Epithelial cell of proximal tubule (primary cell): ENCODE data around the gene PPP1R1C. TPM values are rescaled to one million over a fixed set of nuclear protein-coding genes. Genes with fewer than 3 reads are reported as not detected.

ENCODE experiments used
- DNase-seq: peaks from one replicate; pipeline ENCODE4 v3.0.0-alpha.2; 2011; ENCODE audit warnings: low read depth
- H3K4me3 ChIP-seq: 2 replicates; pipeline ENCODE4 v1.5.1; 2011; ENCODE audit warnings: low read depth, mild to moderate bottlenecking, low read length
- CTCF ChIP-seq: conservative IDR thresholded peaks from 2 replicates; pipeline ENCODE4 v1.5.1; 2012; ENCODE audit warnings: low read depth, mild to moderate bottlenecking, low read length
- total RNA-seq: library from RNA; depleted of rRNA; stranded (reverse); fragments of >200 nt; gene quantifications from 2 replicates; pipeline ENCODE4 v1.2.3, GENCODE V29; 2015

The PPP1R1C gene
- total RNA-seq, 1 donor from 2014 or later = 0.35 TPM

GRCh38 chr2:181971032-181971431 lies 14.6 kb upstream of the PPP1R1C start:
- no peak for TF ChIP-seq CTCF
- H3K4me3 ChIP-seq = no peak overlapping the region
- DNase-seq = no peak

- H3K4me3 ChIP-seq = no peak overlapping the region
- no peak for TF ChIP-seq CTCF
- DNase-seq = no peak
These were observed 13.1 kb upstream of the PPP1R1C start for GRCh38 chr2:181972431-181973170.

GRCh38 chr2:181973171-181973783 lies 12.4 kb upstream of the PPP1R1C start:
- no peak for DNase-seq
- H3K4me3 ChIP-seq = no peak overlapping the region

GRCh38 chr2:181977661-181978350 lies 7.8 kb upstream of the PPP1R1C start:
- no peak for DNase-seq
- H3K4me3 ChIP-seq = no peak overlapping the region
- TF ChIP-seq CTCF = no peak

More at GRCh38 chr2:181973171-181973783, 12.4 kb upstream of the PPP1R1C start:
- TF ChIP-seq CTCF = no peak

GRCh38 chr2:181978351-181979150 lies 7.1 kb upstream of the PPP1R1C start:
- DNase-seq = no peak
- TF ChIP-seq CTCF = no peak
- H3K4me3 ChIP-seq = no peak overlapping the region

GRCh38 chr2:181984060-181984459 lies 1.6 kb upstream of the PPP1R1C start:
- no peak for TF ChIP-seq CTCF
- H3K4me3 ChIP-seq = no peak overlapping the region
- DNase-seq = no peak
